IMR-90 (cell line): ENCODE results near the gene MALT1. TPM values are rescaled to one million over a fixed set of nuclear protein-coding genes. Genes with fewer than 3 reads are reported as not detected.

Experiments
- ATAC-seq: fragments of 200-7000 bp; cut with Tn5 transposase; 2 replicates; pipeline ENCODE4 v1.9.1; 2020; ENCODE audit warnings: low read depth, mild to moderate bottlenecking, moderate library complexity
- BruUV-seq: library from RNA; stranded (reverse); fragments of 400-500 nt; replicated peaks from 2 replicates; lab custom pipeline; 2021; lab: Mats Ljungman, UMichigan
- CTCF ChIA-PET: fragments of 300-600 bp; formaldehyde crosslinking; extraction: SDS; loops from one replicate; lab custom pipeline; 2021; ENCODE audit warnings: antibody characterized with exemption; lab: Yijun Ruan, JAX
- POLR2A ChIA-PET: fragments of 300-600 bp; sonication (Branson Sonifier 250); formaldehyde crosslinking; loops from one replicate; lab custom pipeline; 2022; ENCODE audit warnings: antibody characterized with exemption; ENCODE audit not compliant: unreplicated experiment; lab: Charles Lee
- DNase-seq: peaks from one replicate; pipeline ENCODE4 v3.0.0; 2013
- H2AFZ ChIP-seq: replicated peaks from 2 replicates; pipeline ENCODE3; 2013; ENCODE audit warnings: low read length, mild to moderate bottlenecking; ENCODE audit not compliant: poor library complexity
- H2AK5ac ChIP-seq: 2 replicates; pipeline ENCODE4 v1.6.1; 2013; ENCODE audit warnings: low read depth, low read length, inconsistent platforms
- H2AK9ac ChIP-seq: replicated peaks from 2 replicates; pipeline ENCODE3; 2013; ENCODE audit warnings: mild to moderate bottlenecking, low read depth, low read length, moderate library complexity; ENCODE audit not compliant: poor library complexity
- H2BK120ac ChIP-seq: 2 replicates; pipeline ENCODE4 v1.6.1; 2013; ENCODE audit warnings: low read depth, low read length, inconsistent platforms
- H2BK15ac ChIP-seq: 3 replicates; pipeline ENCODE4 v1.6.1; 2013; ENCODE audit warnings: low read depth, low read length, inconsistent platforms
- H2BK20ac ChIP-seq: 2 replicates; pipeline ENCODE4 v1.6.1; 2013; ENCODE audit warnings: low read depth, mild to moderate bottlenecking, inconsistent platforms, low read length, moderate library complexity
- H2BK5ac ChIP-seq: 2 replicates; pipeline ENCODE4 v1.6.1; 2013; ENCODE audit warnings: mild to moderate bottlenecking, low read depth, low read length, inconsistent platforms; ENCODE audit not compliant: poor library complexity, severe bottlenecking
- H3K14ac ChIP-seq: replicated peaks from 2 replicates; pipeline ENCODE4 v1.6.1; 2013; ENCODE audit warnings: low read depth, low read length, inconsistent platforms
- H3K18ac ChIP-seq: 2 replicates; pipeline ENCODE4 v1.6.1; 2013; ENCODE audit warnings: low read depth, low read length, control low read depth
- H3K23ac ChIP-seq: 2 replicates; pipeline ENCODE4 v1.6.1; 2013; ENCODE audit warnings: low read depth, low read length, inconsistent platforms
- H3K27ac ChIP-seq: 2 replicates; pipeline ENCODE4 v1.5.1; 2013; ENCODE audit warnings: mild to moderate bottlenecking, control low read depth, low read length; ENCODE audit not compliant: insufficient read depth
- H3K27me3 ChIP-seq: 2 replicates; pipeline ENCODE4 v1.6.1; 2013; ENCODE audit warnings: low read length; ENCODE audit not compliant: control insufficient read depth, insufficient read depth
- H3K36me3 ChIP-seq: 2 replicates; pipeline ENCODE4 v1.6.1; 2013; ENCODE audit warnings: low read length, mixed read lengths; ENCODE audit not compliant: control insufficient read depth, insufficient read depth
- H3K4ac ChIP-seq: 2 replicates; pipeline ENCODE4 v1.6.1; 2013; ENCODE audit warnings: low read depth, low read length, inconsistent platforms
- H3K4me1 ChIP-seq: 2 replicates; pipeline ENCODE4 v1.6.1; 2013; ENCODE audit warnings: low read length, mixed read lengths; ENCODE audit not compliant: control insufficient read depth, insufficient read depth
- H3K4me2 ChIP-seq: 2 replicates; pipeline ENCODE4 v1.6.1; 2013; ENCODE audit warnings: low read depth, mild to moderate bottlenecking, control low read depth, low read length, moderate library complexity
- H3K4me3 ChIP-seq: 2 replicates; pipeline ENCODE4 v1.5.1; 2013; ENCODE audit warnings: low read depth, mild to moderate bottlenecking, control low read depth, low read length, moderate library complexity; ENCODE audit not compliant: insufficient read depth
- H3K56ac ChIP-seq: 2 replicates; pipeline ENCODE4 v1.6.1; 2013; ENCODE audit warnings: low read length, inconsistent platforms; ENCODE audit not compliant: insufficient read depth; ENCODE audit errors: extremely low read depth
- H3K79me1 ChIP-seq, 2 experiments: 2 replicates each; pipeline ENCODE4 v1.6.1; 2013; ENCODE audit warnings: low read length in 2 of 2, inconsistent platforms in 1 of 2, low read depth in 1 of 2
- H3K9ac ChIP-seq: 2 replicates; pipeline ENCODE4 v1.6.1; 2013; ENCODE audit warnings: low read depth, low read length, control low read depth
- H3K9me1 ChIP-seq: 2 replicates; pipeline ENCODE4 v1.6.1; 2013; ENCODE audit warnings: low read length, inconsistent platforms; ENCODE audit not compliant: insufficient read depth
- H3K9me3 ChIP-seq: 2 replicates; pipeline ENCODE4 v1.6.1; 2013; ENCODE audit warnings: low read length; ENCODE audit not compliant: control insufficient read depth, insufficient read depth
- H4K20me1 ChIP-seq: 2 replicates; pipeline ENCODE4 v1.6.1; 2013; ENCODE audit warnings: low read length, inconsistent platforms; ENCODE audit not compliant: insufficient read depth
- H4K5ac ChIP-seq: 2 replicates; pipeline ENCODE4 v1.6.1; 2013; ENCODE audit warnings: mild to moderate bottlenecking, low read depth, low read length, control low read depth
- H4K8ac ChIP-seq, 2 experiments: 2 replicates each; pipeline ENCODE4 v1.6.1; 2013; ENCODE audit warnings: low read depth in 2 of 2, low read length in 2 of 2, control low read depth in 1 of 2, inconsistent platforms in 1 of 2
- H4K91ac ChIP-seq: 2 replicates; pipeline ENCODE4 v1.6.1; 2013; ENCODE audit warnings: low read depth, low read length, inconsistent platforms; ENCODE audit not compliant: insufficient read depth
- BHLHE40 ChIP-seq: fragments of 150-350 bp; IDR thresholded peaks from 2 replicates; pipeline ENCODE4 v1.6.1; 2016; ENCODE audit warnings: mild to moderate bottlenecking, low read depth, low read length
- CEBPB ChIP-seq: IDR thresholded peaks from 2 replicates; pipeline ENCODE4 v1.6.1; 2012; ENCODE audit warnings: low read depth, low read length, improper control_type of control experiment
- CHD1 ChIP-seq: IDR thresholded peaks from 2 replicates; pipeline ENCODE4 v1.6.1; 2012; ENCODE audit warnings: low read depth, low read length, improper control_type of control experiment
- CTCF ChIP-seq: conservative IDR thresholded peaks from 2 replicates; pipeline ENCODE4 v1.5.1; 2012; ENCODE audit warnings: mild to moderate bottlenecking, low read depth, low read length, improper control_type of control experiment
- ELK1 ChIP-seq: fragments of 150-350 bp; IDR thresholded peaks from 2 replicates; pipeline ENCODE4 v1.6.1; 2016; ENCODE audit warnings: low read depth, mild to moderate bottlenecking, low read length, moderate library complexity, borderline replicate concordance
- FOS ChIP-seq: fragments of 150-350 bp; IDR thresholded peaks from 2 replicates; pipeline ENCODE4 v1.6.1; 2016; ENCODE audit warnings: low read depth, low read length
- MAFK ChIP-seq: IDR thresholded peaks from 2 replicates; pipeline ENCODE4 v1.6.1; 2012; ENCODE audit warnings: low read depth, low read length, improper control_type of control experiment
- MAZ ChIP-seq: IDR thresholded peaks from 2 replicates; pipeline ENCODE4 v1.6.1; 2012; ENCODE audit warnings: low read depth, mild to moderate bottlenecking, low read length, improper control_type of control experiment, moderate library complexity, borderline replicate concordance
- MXI1 ChIP-seq: IDR thresholded peaks from 2 replicates; pipeline ENCODE4 v1.6.1; 2012; ENCODE audit warnings: low read depth, mild to moderate bottlenecking, low read length, moderate library complexity, borderline replicate concordance
- NFE2L2 ChIP-seq: fragments of 150-350 bp; IDR thresholded peaks from 2 replicates; pipeline ENCODE4 v1.6.1; 2016; ENCODE audit warnings: low read depth, mild to moderate bottlenecking, low read length
- POLR2A ChIP-seq: IDR thresholded peaks from 2 replicates; pipeline ENCODE4 v1.6.1; 2012; ENCODE audit warnings: mild to moderate bottlenecking, low read depth, low read length
- RAD21 ChIP-seq: IDR thresholded peaks from 2 replicates; pipeline ENCODE4 v1.6.1; 2012; ENCODE audit warnings: low read length, improper control_type of control experiment
- RCOR1 ChIP-seq: IDR thresholded peaks from 2 replicates; pipeline ENCODE4 v1.6.1; 2012; ENCODE audit warnings: mild to moderate bottlenecking, low read length, improper control_type of control experiment; ENCODE audit not compliant: insufficient replicate concordance
- RFX5 ChIP-seq: IDR thresholded peaks from 2 replicates; pipeline ENCODE4 v1.8.0; 2012; ENCODE audit warnings: low read depth, mild to moderate bottlenecking, low read length, moderate library complexity
- SMC3 ChIP-seq: fragments of 150-350 bp; IDR thresholded peaks from 2 replicates; pipeline ENCODE4 v1.6.1; 2016; ENCODE audit warnings: low read depth, mild to moderate bottlenecking, antibody characterized with exemption, low read length, moderate library complexity
- USF2 ChIP-seq: fragments of 150-350 bp; IDR thresholded peaks from 2 replicates; pipeline ENCODE4 v1.6.1; 2017; ENCODE audit warnings: mild to moderate bottlenecking, antibody characterized with exemption, low read length, low read depth
- WGBS, 2 experiments: methylation state at CpG; one replicate each; pipeline versions ENCODE4 v1.1.5 to v1.1.7; 2013; ENCODE audit warnings: missing lambda C conversion rate in 2 of 2; ENCODE audit not compliant: insufficient read length in 1 of 2; ENCODE audit errors: extremely low coverage in 2 of 2; 5-methylcytosine and 5-hydroxymethylcytosine counted together
- dilution Hi-C: fragments of 300-500 bp; cut with HindIII; formaldehyde crosslinking; loops from one replicate; pipeline ENCODE4 v1.14.3; 2018; ENCODE audit warnings: low sequenced_read_pairs; ENCODE audit not compliant: unreplicated experiment
- in situ Hi-C: fragments of 300-500 bp; cut with MboI; formaldehyde crosslinking; loops from 3 replicates; pipeline ENCODE4 v1.14.3; 2019; ENCODE audit warnings: low sequenced_read_pairs, inconsistent platforms, mixed read lengths
- intact Hi-C: fragments of 100-400 bp; cut with micrococcal nuclease; formaldehyde crosslinking; loops from 2 replicates; pipeline ENCODE4 v1.10.0; 2022
- polyA plus RNA-seq, 3 experiments: library from polyadenylated mRNA; depleted of rRNA; stranded (reverse); fragments of >200 nt; gene quantifications; 2 replicates each; pipeline ENCODE4 v1.2.3, GENCODE V29; 2012; ENCODE audit warnings: low replicate concordance in 1 of 3
- total RNA-seq: library from RNA; depleted of rRNA; stranded (reverse); fragments of >200 nt; gene quantifications from 2 replicates; pipeline ENCODE4 v1.2.3, GENCODE V29; 2012

Gene MALT1
- total and polyA plus RNA-seq, 2 of the 4 experiments (the other 2 are of a cell fraction) = 8.3 to 25.3 TPM

DNA sequence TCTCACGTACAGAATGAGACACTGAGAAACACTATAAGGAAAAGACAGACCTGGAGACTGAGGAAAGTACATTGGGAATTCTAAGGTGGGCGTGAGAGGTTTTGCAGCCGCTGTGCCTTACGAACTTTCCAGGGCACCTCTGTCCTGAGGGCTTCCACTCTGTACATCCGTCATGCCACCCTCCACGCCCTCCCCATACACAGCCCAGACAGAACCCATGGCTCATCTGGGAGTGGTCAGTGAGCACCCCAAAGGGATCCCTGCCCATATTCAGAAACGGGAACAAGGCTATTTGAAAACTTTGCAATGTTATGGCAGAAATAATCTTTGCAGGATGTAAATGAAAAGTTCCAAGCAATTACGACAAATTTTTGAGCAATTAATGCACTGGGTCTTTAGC is 98.1 kb downstream of the MALT1 start:
- H3K9me3 ChIP-seq = no peaks in the 10 kb centered on the region
- H3K14ac ChIP-seq = no peak overlapping the region
- no peak overlapping the region for H3K56ac ChIP-seq
- no peak overlapping the region for H3K4me2 ChIP-seq
- H2AK9ac ChIP-seq = no peak overlapping the region
- no peak overlapping the region for H2BK5ac ChIP-seq
- H3K79me1 ChIP-seq = no peaks in the 10 kb centered on the region
- no peak overlapping the region for H4K8ac ChIP-seq
- no peak overlapping the region for H2BK15ac ChIP-seq
- H3K23ac ChIP-seq = no peak overlapping the region
- ChIA-PET CTCF (interaction anchor here (1.0 kb wide), 1 partner anchor 251 kb away, joined by 3 read pairs; no protein-coding TSS in a partner anchor), POLR2A (interaction anchor here (0.6 kb wide), 1 partner anchor 301 kb away, joined by 4 read pairs; no protein-coding TSS in a partner anchor)
- in situ Hi-C loops (loop anchor here (10.0 kb wide), 1 partner anchor 725 kb away; the partner anchor contains the start of gene NEDD4L), dilution Hi-C loops (no loop called here), intact Hi-C loops (loop anchor here (2.0 to 10.0 kb wide), 2 partner anchors 275 to 633 kb away; no protein-coding TSS in a partner anchor)
- BruUV-seq = no TSS peak
- WGBS, 2 experiments = 80% methylated on average over 2 of the region's 8 CpGs; no CpG with 5 or more reads in 1 of the 2 experiments
- no peak overlapping the region for H2AFZ ChIP-seq
- H3K4me1 ChIP-seq = peaks cover 4% of the 10 kb centered on the region; the same call in 1 of the 2 replicates
- no peak overlapping the region for H2BK120ac ChIP-seq
- no peak for DNase-seq
- no peak overlapping the region for H3K9ac ChIP-seq
- H2BK20ac ChIP-seq = no peak overlapping the region
- no peak overlapping the region for H3K4ac ChIP-seq
- H4K5ac ChIP-seq = no peak overlapping the region
- no peaks in the 10 kb centered on the region for H3K9me1 ChIP-seq
- H4K20me1 ChIP-seq = no peaks in the 10 kb centered on the region
- H2AK5ac ChIP-seq = no peak overlapping the region
- no peak for TF ChIP-seq CEBPB
- no peak for TF ChIP-seq BHLHE40
- no peak for TF ChIP-seq RAD21
- TF ChIP-seq USF2 = no peak
- no peak for TF ChIP-seq CHD1
- TF ChIP-seq MAZ = no peak
- TF ChIP-seq CTCF = no peak
- TF ChIP-seq RCOR1 = no peak
- TF ChIP-seq NFE2L2 = no peak
- no peak for TF ChIP-seq MAFK
- no peak for TF ChIP-seq POLR2A
- no peak for TF ChIP-seq RFX5
- no peak for TF ChIP-seq FOS
- TF ChIP-seq SMC3 = no peak
- no peak for TF ChIP-seq ELK1
- no peak for TF ChIP-seq MXI1
- peaks cover 28% of the 10 kb centered on the region for H3K27me3 ChIP-seq
- no peak for ATAC-seq
- H3K18ac ChIP-seq = no peak overlapping the region
- H3K4me3 ChIP-seq = no peak overlapping the region
- H4K91ac ChIP-seq = no peak overlapping the region
- no peak overlapping the region for H3K27ac ChIP-seq
- no peaks in the 10 kb centered on the region for H3K36me3 ChIP-seq
